NB4 (cell line): Measurements from ENCODE around the gene RHO.

Experiments
- MAX ChIP-seq: IDR thresholded peaks from 2 replicates; pipeline ENCODE4 v1.6.1; 2011; ENCODE audit warnings: low read depth, low read length
- POLR2A ChIP-seq: IDR thresholded peaks from 2 replicates; pipeline ENCODE4 v1.6.1; 2011; ENCODE audit warnings: mild to moderate bottlenecking; ENCODE audit not compliant: insufficient read length; ENCODE audit errors: extremely low read depth
- TF ChIP-seq, protein P1 (sequence below): IDR thresholded peaks from one replicate; pipeline ENCODE4 v1.5.1; 2012; ENCODE audit warnings: low read depth, low read length

GRCh38 chr3:129558081-129558771 lies 29.8 kb downstream of the RHO start:
- no peak for TF ChIP-seq POLR2A
- TF ChIP-seq, protein P1, sequence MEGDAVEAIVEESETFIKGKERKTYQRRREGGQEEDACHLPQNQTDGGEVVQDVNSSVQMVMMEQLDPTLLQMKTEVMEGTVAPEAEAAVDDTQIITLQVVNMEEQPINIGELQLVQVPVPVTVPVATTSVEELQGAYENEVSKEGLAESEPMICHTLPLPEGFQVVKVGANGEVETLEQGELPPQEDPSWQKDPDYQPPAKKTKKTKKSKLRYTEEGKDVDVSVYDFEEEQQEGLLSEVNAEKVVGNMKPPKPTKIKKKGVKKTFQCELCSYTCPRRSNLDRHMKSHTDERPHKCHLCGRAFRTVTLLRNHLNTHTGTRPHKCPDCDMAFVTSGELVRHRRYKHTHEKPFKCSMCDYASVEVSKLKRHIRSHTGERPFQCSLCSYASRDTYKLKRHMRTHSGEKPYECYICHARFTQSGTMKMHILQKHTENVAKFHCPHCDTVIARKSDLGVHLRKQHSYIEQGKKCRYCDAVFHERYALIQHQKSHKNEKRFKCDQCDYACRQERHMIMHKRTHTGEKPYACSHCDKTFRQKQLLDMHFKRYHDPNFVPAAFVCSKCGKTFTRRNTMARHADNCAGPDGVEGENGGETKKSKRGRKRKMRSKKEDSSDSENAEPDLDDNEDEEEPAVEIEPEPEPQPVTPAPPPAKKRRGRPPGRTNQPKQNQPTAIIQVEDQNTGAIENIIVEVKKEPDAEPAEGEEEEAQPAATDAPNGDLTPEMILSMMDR = no peak
- no peak for TF ChIP-seq MAX
